GM21825 (cell line): Measurements from ENCODE around the gene MAP3K7CL.
"Not testable (repeated sequence)": the region's sequence is repeated elsewhere in the genome, so short reads cannot be mapped to it uniquely, and the experiment has no call there.

Experiments
- ATAC-seq: cut with Tn5 transposase; IDR thresholded peaks from one replicate; pipeline ENCODE4 v1.9.1; 2021; ENCODE audit warnings: mild to moderate bottlenecking, moderate library complexity; ENCODE audit not compliant: unreplicated experiment

Gene MAP3K7CL

GRCh38 chr21:29166323-29166722 lies 35.9 kb downstream of the MAP3K7CL start:
- ATAC-seq, result no peak

- no peak for ATAC-seq
Measured at GRCh38 chr21:29166853-29167252, 36.4 kb downstream of the MAP3K7CL start.

- not testable (repeated sequence) for ATAC-seq
Measured at GRCh38 chr21:29167481-29167880, 37.0 kb downstream of the MAP3K7CL start.

- ATAC-seq, result no peak
Measured at GRCh38 chr21:29168891-29169315, 38.5 kb downstream of the MAP3K7CL start.

GRCh38 chr21:29170944-29171343 lies 40.5 kb downstream of the MAP3K7CL start:
- ATAC-seq, result no peak

- no peak for ATAC-seq
Measured at GRCh38 chr21:29172282-29172681, 41.8 kb downstream of the MAP3K7CL start.

- ATAC-seq, result no peak
Measured at GRCh38 chr21:29174607-29175013, 44.2 kb downstream of the MAP3K7CL start.

GRCh38 chr21:29175408-29176134 lies 45.1 kb downstream of the MAP3K7CL start:
- no peak for ATAC-seq

- ATAC-seq, result no peak
Measured at GRCh38 chr21:29176471-29177120, 46.2 kb downstream of the MAP3K7CL start.

GRCh38 chr21:29177800-29178199 lies 47.4 kb downstream of the MAP3K7CL start:
- no peak for ATAC-seq

- no peak for ATAC-seq
Measured at GRCh38 chr21:29178926-29179325, 48.5 kb downstream of the MAP3K7CL start.

GRCh38 chr21:29179503-29179902 lies 49.1 kb downstream of the MAP3K7CL start:
- no peak for ATAC-seq

GRCh38 chr21:29181799-29182470 lies 51.5 kb downstream of the MAP3K7CL start:
- no peak for ATAC-seq

- no peak for ATAC-seq
Measured at GRCh38 chr21:29182691-29183092, 52.2 kb downstream of the MAP3K7CL start.

- ATAC-seq, result no peak
Measured at GRCh38 chr21:29184037-29184436, 53.6 kb downstream of the MAP3K7CL start.

- no peak for ATAC-seq
Measured at GRCh38 chr21:29185172-29185571, 54.7 kb downstream of the MAP3K7CL start.

- no peak for ATAC-seq
Measured at GRCh38 chr21:29185633-29186032, 55.2 kb downstream of the MAP3K7CL start.

GRCh38 chr21:29186246-29186645 lies 55.8 kb downstream of the MAP3K7CL start:
- ATAC-seq, result no peak

GRCh38 chr21:29187944-29188343 lies 57.5 kb downstream of the MAP3K7CL start:
- no peak for ATAC-seq

GRCh38 chr21:29189353-29189752 lies 58.9 kb downstream of the MAP3K7CL start:
- ATAC-seq, result no peak

GRCh38 chr21:29190923-29191331 lies 60.5 kb downstream of the MAP3K7CL start:
- no peak for ATAC-seq

- ATAC-seq, result no peak
Measured at GRCh38 chr21:29193072-29193471, 62.6 kb downstream of the MAP3K7CL start.
